HG02973 (cell line): ENCODE results near the gene OR5I1.
"Not testable (repeated sequence)": the region's sequence is repeated elsewhere in the genome, so short reads cannot be mapped to it uniquely, and the experiment has no call there.

ENCODE experiments used
- ATAC-seq: cut with Tn5 transposase; IDR thresholded peaks from one replicate; pipeline ENCODE4 v1.9.1; 2021; ENCODE audit warnings: moderate library complexity; ENCODE audit not compliant: unreplicated experiment

OR5I1 gene

GRCh38 chr11:55936300-55936699 is at the start of gene OR5I1:
TSS of gene OR5I1 (minus strand) at chr11:55936400. CDS start at chr11:55936400, 0 bp downstream.
- ATAC-seq, result no peak

- ATAC-seq, result no peak
Observed at GRCh38 chr11:55970935-55971334, 34.7 kb upstream of the OR5I1 start.

GRCh38 chr11:55969845-55970244 is 33.6 kb upstream of the OR5I1 start, which contains the start of gene OR10AG1:
TSS of gene OR10AG1 (minus strand) at chr11:55969945. CDS start at chr11:55969907, 38 bp downstream.
- ATAC-seq, result no peak

- no peak for ATAC-seq
Observed at GRCh38 chr11:55967914-55968313, 31.7 kb upstream of the OR5I1 start.

- no peak for ATAC-seq
Observed at GRCh38 chr11:55966391-55966790, 30.2 kb upstream of the OR5I1 start.

- ATAC-seq, result no peak
Observed at GRCh38 chr11:55956521-55956920, 20.3 kb upstream of the OR5I1 start.

GRCh38 chr11:55949330-55949729 is 13.1 kb upstream of the OR5I1 start:
- ATAC-seq, result no peak

- ATAC-seq, result no peak
Observed at GRCh38 chr11:55942785-55943392, 6.7 kb upstream of the OR5I1 start.

GRCh38 chr11:55920537-55920936 is 15.7 kb downstream of the OR5I1 start:
- ATAC-seq, result no peak

GRCh38 chr11:55914482-55914881 is 21.7 kb downstream of the OR5I1 start, which contains the start of gene OR5W2:
TSS of gene OR5W2 (minus strand) at chr11:55914582. CDS start at chr11:55914582, 0 bp downstream.
- no peak for ATAC-seq

GRCh38 chr11:55902308-55902707 is 33.9 kb downstream of the OR5I1 start:
- ATAC-seq, result no peak

GRCh38 chr11:55895216-55895615 is 41.0 kb downstream of the OR5I1 start:
- no peak for ATAC-seq

- ATAC-seq, result not testable (repeated sequence)
Observed at GRCh38 chr11:55885481-55885880, 50.7 kb downstream of the OR5I1 start.
